ENCODE data around the gene RFX4. TPM values are rescaled to one million over a fixed set of nuclear protein-coding genes. Genes with fewer than 3 reads are reported as not detected.

RFX4 gene
- total and polyA plus RNA-seq, 9 of the 15 experiments (the other 6 are each of a cell fraction or from before 2014, with no cell fraction given): not detected

GRCh38 chr12:106648736-106649135 is 65.9 kb downstream of the RFX4 start:
- Histone ChIP-seq H3K27me3 (ENCODE audit: control insufficient read depth in 2 of 2, insufficient read depth in 2 of 2, low read length in 2 of 2) (peaks cover 11 to 17% of the 10 kb centered on the region in 2 experiments; a peak in 4 of 5 replicates), H3K9me3 (replicated peaks; ENCODE audit: control insufficient read depth, insufficient read depth, low read depth, low read length) (no peaks in the 10 kb centered on the region), H4K20me1 (replicated peaks; ENCODE audit: control insufficient read depth, insufficient read depth, low read length) (no peaks in the 10 kb centered on the region), H2AFZ (ENCODE audit: low read depth, low read length) (no peak overlapping the region), H3K4me3 (no peak overlapping the region), H3K79me2 (ENCODE audit: control insufficient read depth, insufficient read depth, low read length) (no peaks in the 10 kb centered on the region), H3K4me1 (replicated peaks in 1 of 2; ENCODE audit: control insufficient read depth in 2 of 2, insufficient read depth in 2 of 2, low read length in 2 of 2) (peaks cover 0 to 2% of the 10 kb centered on the region in 2 experiments; a peak in 1 of 5 replicates), H3K36me3 (ENCODE audit: control insufficient read depth, insufficient read depth, low read length) (no peaks in the 10 kb centered on the region), H3K4me2 (ENCODE audit: insufficient read depth, low read length) (no peak overlapping the region), H3K9me1 (ENCODE audit: control insufficient read depth, insufficient read depth, low read length) (no peaks in the 10 kb centered on the region), H3K27ac (ENCODE audit: extremely low read depth, low read depth, low read length) (no peak overlapping the region), H3K9ac (ENCODE audit: insufficient read depth in 1 of 2, low read depth in 2 of 2, low read length in 2 of 2) (no peak overlapping the region)
- DNase-seq (ENCODE audit: extremely low read depth in 1 of 4, low spot score in 3 of 4) (no peak), ATAC-seq (no peak), FAIRE-seq (no peak)
- no TSS peak for BruUV-seq (replicated peaks)
- TF ChIP-seq ZBTB34 (CRISPR knock-in tag; IDR thresholded peaks at IDR 0.05): no peak
- intact Hi-C loops (cut with micrococcal nuclease): no loop called here
- CTCF ChIA-PET (ENCODE audit: low intra/inter-chr PET ratio): no interaction called here
- in situ Hi-C loops (cut with MboI): no loop called here
- POLR2A ChIA-PET: interaction anchor here (1.4 kb wide), 1 partner anchor 54 kb away, joined by 3 read pairs; no protein-coding TSS in a partner anchor
- 6% methylated on average over 2 of the region's 2 CpGs for WGBS (ENCODE audit: insufficient coverage, low coverage, missing lambda C conversion rate)

- WGBS (ENCODE audit: insufficient coverage, low coverage, missing lambda C conversion rate): 0% methylated on average over 2 of the region's 2 CpGs
- TF ChIP-seq SLC30A9 (CRISPR knock-in tag; IDR thresholded peaks at IDR 0.05): no peak
- TF ChIP-seq BMI1 (IDR thresholded peaks at IDR 0.05; ENCODE audit: low read length): no peak
- no peak for TF ChIP-seq SIN3B (IDR thresholded peaks at IDR 0.05; ENCODE audit: low read depth)
- TF ChIP-seq BRF1 (IDR thresholded peaks at IDR 0.05; ENCODE audit: borderline replicate concordance, extremely low read depth, insufficient read length): no peak
- no peak for TF ChIP-seq LCOR (CRISPR knock-in tag; IDR thresholded peaks at IDR 0.05)
- TF ChIP-seq SMAD2 (IDR thresholded peaks at IDR 0.05; ENCODE audit: low read depth, low read length): no peak
- TF ChIP-seq MNT (conservative IDR thresholded peaks at IDR 0.05): no peak
- no peak for TF ChIP-seq JUND (IDR thresholded peaks at IDR 0.05; ENCODE audit: borderline replicate concordance, low read depth, low read length)
- no peak for TF ChIP-seq JUND (tag; IDR thresholded peaks at IDR 0.05; ENCODE audit: borderline replicate concordance, low read depth, low read length)
- TF ChIP-seq ERF (CRISPR knock-in tag; IDR thresholded peaks at IDR 0.05): no peak
- TF ChIP-seq BHLHE40 (IDR thresholded peaks at IDR 0.05; ENCODE audit: low read length): no peak
These were observed 68.7 kb downstream of the RFX4 start for GRCh38 chr12:106651552-106651951.

More at GRCh38 chr12:106651552-106651951, 68.7 kb downstream of the RFX4 start:
- no peak for DNase-seq (ENCODE audit: extremely low read depth in 1 of 4, low spot score in 3 of 4)
- H3K27ac ChIP-seq (ENCODE audit: extremely low read depth, low read depth, low read length): no peak overlapping the region
- no peaks in the 10 kb centered on the region for H3K79me2 ChIP-seq (ENCODE audit: control insufficient read depth, insufficient read depth, low read length)
- BruUV-seq (replicated peaks): no TSS peak
- ChIA-PET CTCF (ENCODE audit: low intra/inter-chr PET ratio) (no interaction called here), POLR2A (no interaction called here)
- H3K27me3 ChIP-seq (ENCODE audit: control insufficient read depth in 2 of 2, insufficient read depth in 2 of 2, low read length in 2 of 2): peaks cover 2 to 6% of the 10 kb centered on the region in 2 experiments; a peak in 2 of 5 replicates
- H3K9ac ChIP-seq (ENCODE audit: insufficient read depth in 1 of 2, low read depth in 2 of 2, low read length in 2 of 2): no peak overlapping the region
- no peaks in the 10 kb centered on the region for H3K9me1 ChIP-seq (ENCODE audit: control insufficient read depth, insufficient read depth, low read length)
- ATAC-seq: no peak
- H4K20me1 ChIP-seq (replicated peaks; ENCODE audit: control insufficient read depth, insufficient read depth, low read length): no peaks in the 10 kb centered on the region
- no peak overlapping the region for H3K4me2 ChIP-seq (ENCODE audit: insufficient read depth, low read length)
- intact Hi-C loops (cut with micrococcal nuclease): no loop called here
- H3K36me3 ChIP-seq (ENCODE audit: control insufficient read depth, insufficient read depth, low read length): no peaks in the 10 kb centered on the region
- H2AFZ ChIP-seq (ENCODE audit: low read depth, low read length): no peak overlapping the region
- H3K9me3 ChIP-seq (replicated peaks; ENCODE audit: control insufficient read depth, insufficient read depth, low read depth, low read length): no peaks in the 10 kb centered on the region
- H3K4me3 ChIP-seq: no peak overlapping the region
- no peak for FAIRE-seq
- no peaks in the 10 kb centered on the region for H3K4me1 ChIP-seq (replicated peaks in 1 of 2; ENCODE audit: control insufficient read depth in 2 of 2, insufficient read depth in 2 of 2, low read length in 2 of 2)
- in situ Hi-C loops (cut with MboI): no loop called here
